ENCODE data around the gene IP6K3.

GRCh38 chr6:33705268-33705885 is 41.3 kb downstream of the IP6K3 start:
- TF ChIP-seq POLR2A (IDR thresholded peaks at IDR 0.05; ENCODE audit: extremely low read depth, insufficient read length) (no peak), MAX (IDR thresholded peaks at IDR 0.05; ENCODE audit: low read depth, low read length) (no peak)
